HepG2 (cell line): ENCODE data around the gene TSHZ2. TPM values are rescaled to one million over a fixed set of nuclear protein-coding genes. Genes with fewer than 3 reads are reported as not detected.

ENCODE experiments used
- ATAC-seq: fragments of 200-7000 bp; cut with Tn5 transposase; 3 replicates; pipeline ENCODE4 v1.9.1; 2020; ENCODE audit warnings: mild to moderate bottlenecking, moderate library complexity
- BruUV-seq: library from RNA; stranded (reverse); fragments of 400-500 nt; replicated peaks from 2 replicates; lab custom pipeline; 2021; lab: Mats Ljungman, UMichigan
- CTCF ChIA-PET: fragments of 300-600 bp; formaldehyde crosslinking; extraction: SDS; loops from one replicate; lab custom pipeline; 2021; ENCODE audit warnings: low total read pairs, inconsistent platforms, low intra/inter-chr PET ratio; lab: Yijun Ruan, JAX
- POLR2A ChIA-PET: fragments of 350-600 bp; sonication (Branson Sonifier 250); formaldehyde crosslinking; loops from one replicate; lab custom pipeline; 2020; ENCODE audit warnings: antibody characterized with exemption, inconsistent platforms; lab: Yijun Ruan, JAX
- DNase-seq: peaks from one replicate; pipeline ENCODE4 v3.0.0-alpha.2; 2015; ENCODE audit warnings: low spot score
- FAIRE-seq: peaks from 3 replicates; lab custom pipeline; 2011; peaks lifted over from hg19 to GRCh38; lab: Jason Lieb, UNC
- H2AFZ ChIP-seq: one replicate; pipeline ENCODE4 v1.6.1; 2011; ENCODE audit warnings: low read length, inconsistent platforms
- H3K27ac ChIP-seq: fragments of 300-600 bp; 3 replicates; pipeline ENCODE4 v1.8.0; 2011; ENCODE audit warnings: mixed run types, mild to moderate bottlenecking, mixed read lengths, low read length, inconsistent platforms; ENCODE audit not compliant: insufficient read depth; ENCODE audit errors: extremely low read length
- H3K27me3 ChIP-seq, 2 experiments: fragments of 200-600 bp in 1 of 2; 2 replicates in 1 of 2; 3 replicates in 1 of 2; pipeline versions ENCODE4 v1.6.0 to v1.8.0; 2011; ENCODE audit warnings: low read length in 2 of 2, mild to moderate bottlenecking in 2 of 2, moderate library complexity in 2 of 2, inconsistent platforms in 1 of 2; ENCODE audit not compliant: insufficient read depth in 2 of 2, control insufficient read depth in 1 of 2
- H3K36me3 ChIP-seq, 2 experiments: fragments of 200-600 bp in 1 of 2; replicated peaks in 1 of 2; 2 replicates in 1 of 2; 3 replicates in 1 of 2; pipeline versions ENCODE4 v1.5.1 to v1.8.0; 2011; ENCODE audit warnings: low read length in 2 of 2, inconsistent platforms in 1 of 2; ENCODE audit not compliant: insufficient read depth in 2 of 2, control insufficient read depth in 1 of 2
- H3K4me1 ChIP-seq: 2 replicates; pipeline ENCODE4 v1.5.1; 2012; ENCODE audit warnings: low read length, inconsistent platforms; ENCODE audit not compliant: insufficient read depth
- H3K4me2 ChIP-seq: 2 replicates; pipeline ENCODE4 v1.6.0; 2011; ENCODE audit warnings: low read depth, low read length, inconsistent platforms
- H3K4me3 ChIP-seq, 3 experiments: fragments of 200-600 bp in 1 of 3; sonication (generic), shearing (Covaris generic) in 1 of 3; replicated peaks in 1 of 3; 2 replicates each; pipeline ENCODE4 v1.5.1; 2011 to 2016; ENCODE audit warnings: low read length in 3 of 3, inconsistent platforms in 2 of 3, low read depth in 2 of 3, mild to moderate bottlenecking in 2 of 3, control low read depth in 1 of 3, mixed read lengths in 1 of 3; ENCODE audit not compliant: insufficient read depth in 1 of 3
- H3K79me2 ChIP-seq: one replicate; pipeline ENCODE4 v1.6.1; 2011; ENCODE audit warnings: low read length, inconsistent platforms; ENCODE audit not compliant: insufficient read depth
- H3K9ac ChIP-seq: 2 replicates; pipeline ENCODE4 v1.6.0; 2011; ENCODE audit warnings: mild to moderate bottlenecking, low read depth, low read length, inconsistent platforms; ENCODE audit not compliant: insufficient read depth
- H3K9me3 ChIP-seq: 2 replicates; pipeline ENCODE4 v1.5.1; 2012; ENCODE audit warnings: mild to moderate bottlenecking, low read length
- H4K20me1 ChIP-seq: 2 replicates; pipeline ENCODE4 v1.6.0; 2011; ENCODE audit warnings: inconsistent platforms, mild to moderate bottlenecking, low read length, moderate library complexity; ENCODE audit not compliant: insufficient read depth
- EHMT2 ChIP-seq: fragments of 200-600 bp; sonication (generic); IDR thresholded peaks from 2 replicates; pipeline ENCODE4 v1.7.0; 2017; ENCODE audit warnings: antibody characterized with exemption, low read depth, low read length, borderline replicate concordance
- GATA4 ChIP-seq: sonication (generic); IDR thresholded peaks from 2 replicates; pipeline ENCODE4 v1.6.1; 2016; ENCODE audit warnings: antibody characterized with exemption, low read depth, borderline replicate concordance
- IRX3 ChIP-seq: sonication (generic); formaldehyde crosslinking; IDR thresholded peaks from 2 replicates; pipeline ENCODE4 v1.8.1; 2023; ENCODE audit warnings: mild to moderate bottlenecking, low read depth, missing genetic modification reagents, borderline replicate concordance
- LCORL ChIP-seq, 2 experiments: fragments of 450-650 bp in 1 of 2; sonication (generic) in 1 of 2; formaldehyde crosslinking in 1 of 2; IDR thresholded peaks; 2 replicates each; pipeline versions ENCODE4 v1.5.0 to v1.6.1; 2017 to 2020; ENCODE audit warnings: antibody characterized with exemption in 1 of 2, missing genetic modification reagents in 1 of 2
- NCOA2 ChIP-seq: sonication (generic); formaldehyde crosslinking; IDR thresholded peaks from 2 replicates; pipeline ENCODE4 v1.8.0; 2022; ENCODE audit warnings: inconsistent platforms
- NFE2 ChIP-seq: sonication (generic); formaldehyde crosslinking; IDR thresholded peaks from 2 replicates; pipeline ENCODE4 v1.4.0; 2020; ENCODE audit warnings: missing genetic modification reagents
- PAF1 ChIP-seq: IDR thresholded peaks from 2 replicates; pipeline ENCODE4 v1.6.1; 2016; ENCODE audit warnings: missing genetic modification reagents, missing compliant biosample characterization
- SSRP1 ChIP-seq: IDR thresholded peaks from 2 replicates; pipeline ENCODE4 v1.6.1; 2016; ENCODE audit warnings: control low read depth
- TGIF2 ChIP-seq: IDR thresholded peaks from 2 replicates; pipeline ENCODE4 v1.6.1; 2016; ENCODE audit warnings: control low read depth, missing compliant biosample characterization
- ZMYM2 ChIP-seq: sonication (generic); formaldehyde crosslinking; IDR thresholded peaks from 2 replicates; pipeline ENCODE4 v1.8.0; 2022; ENCODE audit warnings: mild to moderate bottlenecking, missing genetic modification reagents
- WGBS: methylation state at CpG from one replicate; pipeline ENCODE4 v1.1.6; 2017; ENCODE audit warnings: low lambda C conversion rate; 5-methylcytosine and 5-hydroxymethylcytosine counted together
- in situ Hi-C: cut with HindIII; loops from 2 replicates; pipeline ENCODE4 v1.10.0; 2017; ENCODE audit warnings: low pct_unique_long_range_greater_than_20kb; ENCODE audit not compliant: extremely low pct_ligation_motif_present
- intact Hi-C: fragments of 100-400 bp; cut with micrococcal nuclease; formaldehyde crosslinking; loops from one replicate; pipeline ENCODE4 v1.10.0; 2022; ENCODE audit not compliant: unreplicated experiment
- polyA plus RNA-seq, 8 experiments: library from polyadenylated mRNA; depleted of rRNA in 3 of 8; stranded (reverse) in 7 of 8; unstranded in 1 of 8; fragments of >200 nt; fragmentation: Illumina TruSeq in 4 of 8; extraction: Trizol in 4 of 8; gene quantifications; 2 replicates each; pipeline versions ENCODE4 v1.2.1 to v1.2.3, GENCODE V29; 2011 to 2016; ENCODE audit warnings: low read depth in 4 of 8, missing spikeins in 1 of 8, mixed read lengths in 1 of 8; ENCODE audit not compliant: insufficient read depth in 1 of 8
- total RNA-seq, 5 experiments: library from RNA; depleted of rRNA; stranded (reverse); fragments of >200 nt; fragmentation: Illumina TruSeq; extraction: Trizol; gene quantifications; 2 replicates each; pipeline ENCODE4 v1.2.3, GENCODE V29; 2016; ENCODE audit warnings: low read depth in 1 of 5
- TF ChIP-seq, protein P1 (sequence below): sonication (generic); formaldehyde crosslinking; IDR thresholded peaks from 2 replicates; pipeline ENCODE4 v1.9.0; 2021; ENCODE audit warnings: missing genetic modification reagents, borderline replicate concordance
- TF ChIP-seq, protein P2 (sequence below): fragments of 450-650 bp; IDR thresholded peaks from 2 replicates; pipeline ENCODE4 v1.6.1; 2016
- TF ChIP-seq, protein P3 (sequence below): sonication (generic); formaldehyde crosslinking; IDR thresholded peaks from 2 replicates; pipeline ENCODE4 v1.9.0; 2022; ENCODE audit warnings: missing genetic modification reagents, mild to moderate bottlenecking, borderline replicate concordance
- TF ChIP-seq, protein P4 (sequence below): sonication (generic); formaldehyde crosslinking; IDR thresholded peaks from 2 replicates; pipeline ENCODE4 v1.8.1; 2023; ENCODE audit warnings: mild to moderate bottlenecking, missing genetic modification reagents

Gene TSHZ2
- total and polyA plus RNA-seq, 2 of the 13 experiments (the other 11 are each of a cell fraction or from before 2014, with no cell fraction given): 0.01 TPM; not detected in 1

DNA sequence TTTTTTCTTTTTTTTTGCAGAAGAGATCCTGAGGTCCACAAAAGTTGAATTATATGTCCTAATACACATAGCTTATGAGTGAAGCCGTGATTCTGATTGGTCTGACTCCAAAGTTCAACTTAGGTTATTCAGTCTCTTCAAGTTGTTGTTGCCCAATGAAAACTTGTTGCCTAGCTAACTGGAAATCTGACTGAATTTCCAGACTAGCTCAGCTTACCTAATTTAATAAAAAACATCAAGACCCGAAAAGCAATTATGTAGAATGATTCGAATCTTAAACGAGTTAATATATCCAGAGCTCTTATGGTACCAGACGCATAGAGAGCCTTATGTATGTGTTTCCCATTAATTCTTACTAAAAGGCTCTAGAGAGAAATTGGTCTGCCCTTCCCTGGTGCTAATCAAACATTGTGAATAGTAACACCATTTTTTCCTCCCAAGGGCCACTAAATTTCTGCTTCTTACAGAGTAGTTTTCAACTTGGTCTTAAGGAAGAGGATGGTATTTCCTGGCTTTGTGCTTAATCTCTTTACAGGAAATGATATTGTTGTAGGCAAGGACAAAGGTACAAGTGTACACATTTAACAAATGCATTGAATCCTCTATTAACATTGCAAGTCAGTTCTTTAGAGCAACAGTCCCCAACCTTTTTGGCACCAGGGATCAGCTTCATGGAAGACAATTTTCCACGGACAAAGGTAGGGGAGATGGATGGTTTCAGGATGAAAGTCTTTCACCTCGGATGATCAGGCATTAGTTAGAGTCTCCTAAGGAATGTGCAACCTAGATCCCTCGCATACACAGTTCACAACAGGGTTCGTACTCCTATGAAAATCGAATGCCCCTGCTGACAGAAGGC lies 107.9 kb downstream of the TSHZ2 start:
- no peak overlapping the region for H3K4me3 ChIP-seq
- CTCF ChIA-PET: no interaction called here
- POLR2A ChIA-PET: interaction anchor here (1.2 to 2.7 kb wide), 4 partner anchors 8 to 1115 kb away, joined by 3 to 15 read pairs (median 4); no protein-coding TSS in a partner anchor
- no peaks in the 10 kb centered on the region for H3K27me3 ChIP-seq
- intact Hi-C loops: loop anchor here (2.0 kb wide), 2 partner anchors 107 to 155 kb away; partner anchors contain the start of gene TSHZ2
- no peaks in the 10 kb centered on the region for H3K36me3 ChIP-seq
- H3K4me1 ChIP-seq: peaks cover 84% of the 10 kb centered on the region
- ATAC-seq (no peak), FAIRE-seq (no peak), DNase-seq (peak; percentile 27)
- H3K4me2 ChIP-seq: no peak overlapping the region
- in situ Hi-C loops: loop anchor here (25.0 kb wide), 1 partner anchor 1132 kb away; the partner anchor contains the start of gene PFDN4
- H3K9ac ChIP-seq: no peak overlapping the region
- BruUV-seq: no TSS peak
- peak overlapping the region; percentile 85 for H3K27ac ChIP-seq
- no peaks in the 10 kb centered on the region for H3K9me3 ChIP-seq
- H2AFZ ChIP-seq: peak overlapping the region; percentile 24
- no peaks in the 10 kb centered on the region for H4K20me1 ChIP-seq
- H3K79me2 ChIP-seq: no peaks in the 10 kb centered on the region
- 90% methylated on average over 10 of the region's 10 CpGs for whole genome bisulfite sequencing
- TF ChIP-seq GATA4 (no peak), TGIF2 (0 out of 2 replicates have a peak, but pooled peaks have one; percentile 38), EHMT2 (no peak; the same call in 1 of the 2 replicates), SSRP1 (peak; percentile 59; the same call in 1 of the 2 replicates), IRX3 (no peak), NCOA2 (0 out of 2 replicates have a peak, but pooled peaks have one; percentile 9), ZMYM2 (0 out of 2 replicates have a peak, but pooled peaks have one; percentile 14), LCORL (IDR thresholded peaks at IDR 0.05) (no peak), LCORL (CRISPR knock-in tag; IDR thresholded peaks at IDR 0.05) (no peak), PAF1 (CRISPR knock-in tag) (no peak), NFE2 (CRISPR knock-in tag) (no peak; the same call in 1 of the 2 replicates)
- TF ChIP-seq, protein P1, sequence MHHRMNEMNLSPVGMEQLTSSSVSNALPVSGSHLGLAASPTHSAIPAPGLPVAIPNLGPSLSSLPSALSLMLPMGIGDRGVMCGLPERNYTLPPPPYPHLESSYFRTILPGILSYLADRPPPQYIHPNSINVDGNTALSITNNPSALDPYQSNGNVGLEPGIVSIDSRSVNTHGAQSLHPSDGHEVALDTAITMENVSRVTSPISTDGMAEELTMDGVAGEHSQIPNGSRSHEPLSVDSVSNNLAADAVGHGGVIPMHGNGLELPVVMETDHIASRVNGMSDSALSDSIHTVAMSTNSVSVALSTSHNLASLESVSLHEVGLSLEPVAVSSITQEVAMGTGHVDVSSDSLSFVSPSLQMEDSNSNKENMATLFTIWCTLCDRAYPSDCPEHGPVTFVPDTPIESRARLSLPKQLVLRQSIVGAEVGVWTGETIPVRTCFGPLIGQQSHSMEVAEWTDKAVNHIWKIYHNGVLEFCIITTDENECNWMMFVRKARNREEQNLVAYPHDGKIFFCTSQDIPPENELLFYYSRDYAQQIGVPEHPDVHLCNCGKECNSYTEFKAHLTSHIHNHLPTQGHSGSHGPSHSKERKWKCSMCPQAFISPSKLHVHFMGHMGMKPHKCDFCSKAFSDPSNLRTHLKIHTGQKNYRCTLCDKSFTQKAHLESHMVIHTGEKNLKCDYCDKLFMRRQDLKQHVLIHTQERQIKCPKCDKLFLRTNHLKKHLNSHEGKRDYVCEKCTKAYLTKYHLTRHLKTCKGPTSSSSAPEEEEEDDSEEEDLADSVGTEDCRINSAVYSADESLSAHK (CRISPR knock-in tag): no peak
- TF ChIP-seq, protein P2, sequence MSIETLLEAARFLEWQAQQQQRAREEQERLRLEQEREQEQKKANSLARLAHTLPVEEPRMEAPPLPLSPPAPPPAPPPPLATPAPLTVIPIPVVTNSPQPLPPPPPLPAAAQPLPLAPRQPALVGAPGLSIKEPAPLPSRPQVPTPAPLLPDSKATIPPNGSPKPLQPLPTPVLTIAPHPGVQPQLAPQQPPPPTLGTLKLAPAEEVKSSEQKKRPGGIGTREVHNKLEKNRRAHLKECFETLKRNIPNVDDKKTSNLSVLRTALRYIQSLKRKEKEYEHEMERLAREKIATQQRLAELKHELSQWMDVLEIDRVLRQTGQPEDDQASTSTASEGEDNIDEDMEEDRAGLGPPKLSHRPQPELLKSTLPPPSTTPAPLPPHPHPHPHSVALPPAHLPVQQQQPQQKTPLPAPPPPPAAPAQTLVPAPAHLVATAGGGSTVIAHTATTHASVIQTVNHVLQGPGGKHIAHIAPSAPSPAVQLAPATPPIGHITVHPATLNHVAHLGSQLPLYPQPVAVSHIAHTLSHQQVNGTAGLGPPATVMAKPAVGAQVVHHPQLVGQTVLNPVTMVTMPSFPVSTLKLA: no peak
- TF ChIP-seq, protein P3, sequence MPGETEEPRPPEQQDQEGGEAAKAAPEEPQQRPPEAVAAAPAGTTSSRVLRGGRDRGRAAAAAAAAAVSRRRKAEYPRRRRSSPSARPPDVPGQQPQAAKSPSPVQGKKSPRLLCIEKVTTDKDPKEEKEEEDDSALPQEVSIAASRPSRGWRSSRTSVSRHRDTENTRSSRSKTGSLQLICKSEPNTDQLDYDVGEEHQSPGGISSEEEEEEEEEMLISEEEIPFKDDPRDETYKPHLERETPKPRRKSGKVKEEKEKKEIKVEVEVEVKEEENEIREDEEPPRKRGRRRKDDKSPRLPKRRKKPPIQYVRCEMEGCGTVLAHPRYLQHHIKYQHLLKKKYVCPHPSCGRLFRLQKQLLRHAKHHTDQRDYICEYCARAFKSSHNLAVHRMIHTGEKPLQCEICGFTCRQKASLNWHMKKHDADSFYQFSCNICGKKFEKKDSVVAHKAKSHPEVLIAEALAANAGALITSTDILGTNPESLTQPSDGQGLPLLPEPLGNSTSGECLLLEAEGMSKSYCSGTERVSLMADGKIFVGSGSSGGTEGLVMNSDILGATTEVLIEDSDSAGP (CRISPR knock-in tag): 0 out of 2 replicates have a peak, but pooled peaks have one; percentile 27
- TF ChIP-seq, protein P4, sequence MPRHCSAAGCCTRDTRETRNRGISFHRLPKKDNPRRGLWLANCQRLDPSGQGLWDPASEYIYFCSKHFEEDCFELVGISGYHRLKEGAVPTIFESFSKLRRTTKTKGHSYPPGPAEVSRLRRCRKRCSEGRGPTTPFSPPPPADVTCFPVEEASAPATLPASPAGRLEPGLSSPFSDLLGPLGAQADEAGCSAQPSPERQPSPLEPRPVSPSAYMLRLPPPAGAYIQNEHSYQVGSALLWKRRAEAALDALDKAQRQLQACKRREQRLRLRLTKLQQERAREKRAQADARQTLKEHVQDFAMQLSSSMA: no peak
